ENCODE data around the gene NEAT1. TPM values are rescaled to one million over a fixed set of nuclear protein-coding genes. Genes with fewer than 3 reads are reported as not detected.

The NEAT1 gene
- total RNA-seq, 2 experiments from 2014 or later = 221 to 223 TPM

DNA sequence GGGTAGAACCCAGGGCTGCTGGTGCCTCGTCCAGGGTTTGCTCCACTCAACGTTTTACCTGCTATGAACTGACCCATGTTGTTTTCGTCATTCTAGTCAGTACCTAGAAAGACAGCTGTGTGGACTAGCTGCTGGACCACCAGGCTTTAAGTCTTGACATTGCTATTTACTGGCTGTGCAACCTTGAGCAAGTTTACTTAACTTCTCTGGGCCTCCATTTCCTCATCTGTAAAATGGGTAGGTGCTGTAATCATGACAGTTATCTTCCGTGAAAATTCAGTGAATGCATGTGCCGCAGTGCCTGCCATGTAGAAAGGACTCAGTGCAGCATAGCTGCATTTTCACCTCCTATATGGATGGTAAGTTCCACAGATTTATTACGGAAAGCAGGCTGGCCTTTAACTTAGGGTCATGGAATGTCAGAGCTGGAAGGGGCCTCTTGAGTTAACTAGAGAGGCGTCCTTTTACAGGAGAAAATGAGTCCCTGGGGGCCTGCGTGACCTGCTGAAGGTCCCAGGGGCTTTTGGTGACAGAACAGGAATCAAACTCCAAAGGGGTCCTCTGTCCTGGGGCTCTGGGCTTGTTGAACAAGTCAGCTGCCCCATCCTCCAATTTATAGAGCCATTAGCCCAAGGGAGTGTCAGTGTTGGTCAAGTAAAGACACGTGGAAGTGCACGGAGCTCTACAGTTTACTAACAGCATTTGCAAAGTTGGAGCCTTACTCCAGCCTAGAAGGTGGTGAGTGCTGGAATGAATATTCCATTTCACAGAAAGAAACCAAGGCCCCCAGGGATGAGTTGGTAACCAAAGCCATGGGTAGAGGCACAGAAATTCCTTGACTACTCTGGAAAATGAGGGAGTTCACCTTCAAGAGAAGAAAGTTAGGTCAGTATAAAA, 64.2 kb downstream of the NEAT1 start:
- H3K4me1 Mint-ChIP-seq (ENCODE audit: low read depth) = peaks cover 19% of the 10 kb centered on the region
- H3K27ac Mint-ChIP-seq = no peak overlapping the region
- no peak for DNase-seq
- CTCF ChIA-PET = no interaction called here
- intact Hi-C loops (cut with DNase I, micrococcal nuclease) = no loop called here
- POLR2A ChIA-PET = interaction anchor here (0.7 to 9.2 kb wide), 7 partner anchors 9 to 80 kb away, joined by 3 to 163 read pairs (median 7); partner anchors contain the start of gene MALAT1
- Histone ChIP-seq H3K36me3 (ENCODE audit: insufficient read depth, low read length) (no peaks in the 10 kb centered on the region), H3K9me3 (ENCODE audit: control insufficient read depth in 1 of 2, insufficient read depth in 1 of 2, low read length in 2 of 2) (no peaks in the 10 kb centered on the region), H3K27ac (ENCODE audit: low read depth in 1 of 2, low read length in 2 of 2) (no peak overlapping the region), H3K27me3 (ENCODE audit: control insufficient read depth in 1 of 2, insufficient read depth in 2 of 2, low read length in 2 of 2) (no peaks in the 10 kb centered on the region), H3K4me3 (ENCODE audit: low read length) (no peak overlapping the region), H3K4me1 (ENCODE audit: insufficient read depth, low read length) (peaks cover 25% of the 10 kb centered on the region)
- no peaks in the 10 kb centered on the region for H3K36me3 Mint-ChIP-seq (ENCODE audit: low read depth)
- H3K9me3 Mint-ChIP-seq = no peaks in the 10 kb centered on the region
- no peak overlapping the region for H3K4me3 Mint-ChIP-seq
- TF ChIP-seq, protein P1, sequence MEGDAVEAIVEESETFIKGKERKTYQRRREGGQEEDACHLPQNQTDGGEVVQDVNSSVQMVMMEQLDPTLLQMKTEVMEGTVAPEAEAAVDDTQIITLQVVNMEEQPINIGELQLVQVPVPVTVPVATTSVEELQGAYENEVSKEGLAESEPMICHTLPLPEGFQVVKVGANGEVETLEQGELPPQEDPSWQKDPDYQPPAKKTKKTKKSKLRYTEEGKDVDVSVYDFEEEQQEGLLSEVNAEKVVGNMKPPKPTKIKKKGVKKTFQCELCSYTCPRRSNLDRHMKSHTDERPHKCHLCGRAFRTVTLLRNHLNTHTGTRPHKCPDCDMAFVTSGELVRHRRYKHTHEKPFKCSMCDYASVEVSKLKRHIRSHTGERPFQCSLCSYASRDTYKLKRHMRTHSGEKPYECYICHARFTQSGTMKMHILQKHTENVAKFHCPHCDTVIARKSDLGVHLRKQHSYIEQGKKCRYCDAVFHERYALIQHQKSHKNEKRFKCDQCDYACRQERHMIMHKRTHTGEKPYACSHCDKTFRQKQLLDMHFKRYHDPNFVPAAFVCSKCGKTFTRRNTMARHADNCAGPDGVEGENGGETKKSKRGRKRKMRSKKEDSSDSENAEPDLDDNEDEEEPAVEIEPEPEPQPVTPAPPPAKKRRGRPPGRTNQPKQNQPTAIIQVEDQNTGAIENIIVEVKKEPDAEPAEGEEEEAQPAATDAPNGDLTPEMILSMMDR (IDR thresholded peaks at IDR 0.05) = no peak
- H3K27me3 Mint-ChIP-seq = no peaks in the 10 kb centered on the region
- ATAC-seq (ENCODE audit: poor library complexity) = no peak

DNA sequence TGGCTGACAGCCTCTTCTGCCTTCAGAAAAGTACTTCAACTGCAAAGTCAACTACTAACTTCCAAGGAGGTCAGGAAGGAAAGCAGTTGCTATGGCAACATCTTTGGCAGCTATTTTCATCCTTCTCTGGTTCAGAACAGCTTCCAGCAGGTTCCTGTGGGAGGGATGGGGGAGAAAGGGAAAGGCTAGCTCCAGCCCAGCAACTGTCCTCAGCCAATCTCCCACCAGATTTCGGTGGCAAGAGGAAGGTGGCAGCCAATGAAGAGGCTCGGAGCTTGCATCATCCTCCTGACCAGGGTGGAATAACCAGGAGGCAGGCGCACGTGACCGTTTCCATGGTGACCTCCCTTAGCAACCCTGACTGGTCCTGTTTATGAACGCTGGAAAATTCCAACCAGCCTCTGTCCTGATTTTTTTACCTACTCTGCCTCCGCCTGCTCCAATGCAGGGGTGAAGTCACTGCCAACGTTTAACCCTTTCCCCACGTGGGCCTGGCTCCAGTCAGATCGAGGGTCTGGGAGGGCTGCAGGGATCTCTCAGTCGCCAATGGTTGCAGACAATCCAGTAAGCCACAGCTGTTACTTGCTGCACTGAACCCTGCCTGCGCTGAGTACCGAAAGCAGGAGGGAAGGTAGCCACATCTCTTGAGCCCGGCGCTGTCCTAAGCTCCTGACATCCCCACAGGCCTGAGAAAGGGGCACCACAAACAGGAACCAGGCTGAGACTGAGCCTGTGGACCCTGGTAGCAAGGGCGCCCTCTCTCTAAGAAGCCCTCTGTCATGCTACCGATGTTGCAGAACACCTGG, 65.1 kb downstream of the NEAT1 start:
- H3K36me3 Mint-ChIP-seq (ENCODE audit: low read depth) = no peaks in the 10 kb centered on the region
- H3K27ac Mint-ChIP-seq = peak overlapping the region; percentile 58
- ATAC-seq (ENCODE audit: poor library complexity) = peak; percentile 59
- H3K4me3 Mint-ChIP-seq = peak overlapping the region; percentile 34
- no peaks in the 10 kb centered on the region for H3K27me3 ChIP-seq (ENCODE audit: control insufficient read depth in 1 of 2, insufficient read depth in 2 of 2, low read length in 2 of 2)
- TF ChIP-seq, protein P1 (IDR thresholded peaks at IDR 0.05) = no peak
- CTCF ChIA-PET = interaction anchor here (1.2 kb wide), 1 partner anchor 106 kb away, joined by 3 read pairs; no protein-coding TSS in a partner anchor
- POLR2A ChIA-PET = interaction anchor here (0.7 to 9.2 kb wide), 13 partner anchors 10 to 81 kb away, joined by 3 to 163 read pairs (median 5); partner anchors contain the start of gene MALAT1
- H3K27ac ChIP-seq (ENCODE audit: low read depth in 1 of 2, low read length in 2 of 2) = no peak overlapping the region
- H3K9me3 Mint-ChIP-seq = no peaks in the 10 kb centered on the region
- H3K4me1 Mint-ChIP-seq (ENCODE audit: low read depth) = peaks cover 24% of the 10 kb centered on the region
- H3K4me3 ChIP-seq (ENCODE audit: low read length) = no peak overlapping the region
- peak in 4 of 14 experiments; percentile 34 to 80 (median 60) for DNase-seq
- no peaks in the 10 kb centered on the region for H3K36me3 ChIP-seq (ENCODE audit: insufficient read depth, low read length)
- intact Hi-C loops (cut with DNase I, micrococcal nuclease) = no loop called here
- H3K9me3 ChIP-seq (ENCODE audit: control insufficient read depth in 1 of 2, insufficient read depth in 1 of 2, low read length in 2 of 2) = no peaks in the 10 kb centered on the region
- H3K4me1 ChIP-seq (ENCODE audit: insufficient read depth, low read length) = peaks cover 28% of the 10 kb centered on the region
- H3K27me3 Mint-ChIP-seq = no peaks in the 10 kb centered on the region

DNA sequence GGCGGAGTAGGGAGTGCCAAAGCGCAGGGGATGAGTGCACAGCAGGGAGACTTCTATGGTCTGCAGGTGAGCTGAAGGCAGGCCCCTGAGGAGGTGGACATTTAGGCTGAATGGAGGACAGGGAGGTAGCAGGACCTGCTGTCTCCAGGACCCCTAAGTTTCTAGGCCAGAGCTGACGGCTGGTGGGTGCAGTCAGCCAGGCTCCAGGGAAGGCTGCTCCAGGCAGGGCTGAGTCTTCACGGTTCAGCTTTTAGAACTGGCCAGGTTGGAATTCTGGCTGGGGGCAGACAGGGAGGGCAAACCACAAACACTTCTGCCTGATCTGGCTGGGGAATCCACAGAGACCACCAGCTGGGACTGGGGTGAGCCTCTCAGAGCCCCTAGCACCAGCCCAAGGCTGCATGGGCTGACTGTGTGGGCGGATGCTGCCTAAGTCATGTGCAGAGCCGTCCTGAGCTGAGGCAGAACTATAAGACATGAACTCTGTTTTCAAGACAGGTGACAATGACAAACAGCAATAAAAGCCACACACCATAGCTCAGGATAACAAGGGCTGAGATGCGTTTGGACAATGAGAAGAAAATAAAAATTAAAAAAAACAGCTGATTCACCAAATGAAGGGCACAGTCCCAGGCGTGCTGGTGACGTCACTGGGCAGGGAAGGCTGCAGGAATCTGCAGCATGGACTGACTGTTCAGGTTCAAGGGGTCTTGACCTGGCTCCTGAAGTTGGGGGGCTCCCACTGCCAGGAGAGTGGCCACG, 65.9 kb downstream of the NEAT1 start:
- peak; percentile 36 for ATAC-seq (ENCODE audit: poor library complexity)

More for the DNA sequence above, 65.9 kb downstream of the NEAT1 start:
- H3K4me3 Mint-ChIP-seq = no peak overlapping the region
- peaks cover 30% of the 10 kb centered on the region for H3K4me1 Mint-ChIP-seq (ENCODE audit: low read depth)
- no peaks in the 10 kb centered on the region for H3K27me3 Mint-ChIP-seq
- peak overlapping the region; percentile 58 for H3K27ac Mint-ChIP-seq
- ChIA-PET CTCF (interaction anchor here (1.2 kb wide), 1 partner anchor 107 kb away, joined by 3 read pairs; no protein-coding TSS in a partner anchor), POLR2A (interaction anchor here (0.7 to 9.2 kb wide), 9 partner anchors 10 to 72 kb away, joined by 3 to 163 read pairs (median 8); partner anchors contain the start of gene MALAT1)
- no peaks in the 10 kb centered on the region for H3K36me3 ChIP-seq (ENCODE audit: insufficient read depth, low read length)
- no peaks in the 10 kb centered on the region for H3K36me3 Mint-ChIP-seq (ENCODE audit: low read depth)
- peak in 1 of 14 experiments; percentile 15 for DNase-seq
- no peaks in the 10 kb centered on the region for H3K27me3 ChIP-seq (ENCODE audit: control insufficient read depth in 1 of 2, insufficient read depth in 2 of 2, low read length in 2 of 2)
- TF ChIP-seq, protein P1 (IDR thresholded peaks at IDR 0.05) = no peak
- intact Hi-C loops (cut with DNase I, micrococcal nuclease) = no loop called here
- H3K4me3 ChIP-seq (ENCODE audit: low read length) = no peak overlapping the region
- H3K9me3 Mint-ChIP-seq = no peaks in the 10 kb centered on the region
- H3K27ac ChIP-seq (ENCODE audit: low read depth in 1 of 2, low read length in 2 of 2) = no peak overlapping the region
- peaks cover 28% of the 10 kb centered on the region for H3K4me1 ChIP-seq (ENCODE audit: insufficient read depth, low read length)
- H3K9me3 ChIP-seq (ENCODE audit: control insufficient read depth in 1 of 2, insufficient read depth in 1 of 2, low read length in 2 of 2) = no peaks in the 10 kb centered on the region
